GM19025 (cell line): ENCODE results near the gene ACBD4.

ENCODE experiments used
- ATAC-seq: cut with Tn5 transposase; IDR thresholded peaks from one replicate; pipeline ENCODE4 v1.9.1; 2021; ENCODE audit warnings: mild to moderate bottlenecking, low read depth, moderate library complexity; ENCODE audit not compliant: unreplicated experiment

The ACBD4 gene

DNA sequence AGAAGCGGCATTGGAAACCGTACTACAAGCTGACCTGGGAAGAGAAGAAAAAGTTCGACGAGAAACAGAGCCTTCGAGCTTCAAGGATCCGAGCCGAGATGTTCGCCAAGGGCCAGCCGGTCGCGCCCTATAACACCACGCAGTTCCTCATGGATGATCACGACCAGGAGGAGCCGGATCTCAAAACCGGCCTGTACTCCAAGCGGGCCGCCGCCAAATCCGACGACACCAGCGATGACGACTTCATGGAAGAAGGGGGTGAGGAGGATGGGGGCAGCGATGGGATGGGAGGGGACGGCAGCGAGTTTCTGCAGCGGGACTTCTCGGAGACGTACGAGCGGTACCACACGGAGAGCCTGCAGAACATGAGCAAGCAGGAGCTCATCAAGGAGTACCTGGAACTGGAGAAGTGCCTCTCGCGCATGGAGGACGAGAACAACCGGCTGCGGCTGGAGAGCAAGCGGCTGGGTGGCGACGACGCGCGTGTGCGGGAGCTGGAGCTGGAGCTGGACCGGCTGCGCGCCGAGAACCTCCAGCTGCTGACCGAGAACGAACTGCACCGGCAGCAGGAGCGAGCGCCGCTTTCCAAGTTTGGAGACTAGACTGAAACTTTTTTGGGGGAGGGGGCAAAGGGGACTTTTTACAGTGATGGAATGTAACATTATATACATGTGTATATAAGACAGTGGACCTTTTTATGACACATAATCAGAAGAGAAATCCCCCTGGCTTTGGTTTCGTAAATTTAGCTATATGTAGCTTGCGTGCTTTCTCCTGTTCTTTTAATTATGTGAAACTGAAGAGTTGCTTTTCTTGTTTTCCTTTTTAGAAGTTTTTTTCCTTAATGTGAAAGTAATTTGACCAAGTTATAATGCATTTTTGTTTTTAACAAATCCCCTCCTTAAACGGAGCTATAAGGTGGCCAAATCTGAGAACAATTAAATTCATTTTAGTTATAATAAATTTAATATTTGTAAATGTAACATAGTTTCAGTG, 14.5 kb downstream of the ACBD4 start:
- ATAC-seq, result no peak

DNA sequence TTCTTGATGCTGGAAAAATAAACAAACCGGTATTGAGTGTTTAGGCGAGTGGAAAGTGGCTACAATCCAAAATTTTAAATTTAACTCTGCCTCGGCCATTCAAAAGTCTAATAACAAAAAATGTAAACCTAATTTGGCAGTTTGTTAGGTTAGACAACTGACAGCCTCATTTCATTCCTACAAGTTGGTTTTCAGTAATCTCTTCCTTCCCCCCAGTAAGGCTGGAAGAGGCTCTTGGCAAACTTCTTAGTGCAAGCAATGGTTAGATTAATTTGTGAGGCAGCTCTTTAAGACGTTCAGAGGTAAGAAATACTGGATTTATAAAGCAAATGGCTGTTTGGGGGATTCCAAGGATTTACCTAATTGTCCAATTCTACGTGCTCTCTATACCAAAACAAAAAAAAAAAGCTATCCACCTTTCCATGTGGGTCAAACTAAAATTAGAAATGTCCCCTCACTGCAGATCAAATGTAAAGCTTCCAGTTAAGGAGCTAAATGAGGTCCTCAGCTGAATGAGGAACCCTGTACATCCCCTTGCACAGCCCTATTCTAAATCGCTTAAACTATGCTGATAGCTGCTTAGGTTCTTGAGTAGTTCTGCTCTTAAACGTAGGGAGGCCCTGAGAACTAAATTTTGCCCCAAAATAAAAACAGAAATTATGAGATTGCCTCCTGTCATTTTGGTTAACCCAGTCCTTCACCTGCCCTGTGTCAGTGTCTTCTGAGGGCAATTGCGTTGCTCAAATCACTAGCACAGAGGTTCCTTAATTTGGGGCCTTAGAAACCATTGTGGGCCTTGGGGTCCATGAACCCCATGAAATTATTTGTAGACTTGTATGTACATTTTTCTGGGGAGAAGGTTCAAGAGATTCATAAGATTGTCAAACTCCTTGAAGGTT, 15.7 kb downstream of the ACBD4 start:
- ATAC-seq, result no peak

DNA sequence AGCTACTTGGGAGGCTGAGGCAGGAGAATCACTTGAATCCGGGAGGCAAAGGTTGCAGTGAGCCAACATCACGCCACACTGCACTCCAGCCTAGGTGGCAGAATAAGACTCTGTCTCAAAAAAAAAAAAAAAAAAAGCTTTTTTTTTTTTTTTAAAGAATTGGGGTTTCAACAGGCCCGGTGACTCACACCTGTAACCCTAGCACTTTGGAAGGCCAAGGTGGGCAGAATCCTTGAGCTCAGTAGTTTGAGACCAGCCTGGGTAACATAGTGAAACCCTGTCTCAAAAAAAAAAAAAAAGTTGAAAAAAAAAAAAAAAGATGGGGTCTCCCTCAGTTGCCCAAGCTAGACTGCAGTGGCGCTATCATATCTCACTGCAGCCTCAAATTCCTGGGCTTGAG, 19.5 kb downstream of the ACBD4 start:
- no peak for ATAC-seq

DNA sequence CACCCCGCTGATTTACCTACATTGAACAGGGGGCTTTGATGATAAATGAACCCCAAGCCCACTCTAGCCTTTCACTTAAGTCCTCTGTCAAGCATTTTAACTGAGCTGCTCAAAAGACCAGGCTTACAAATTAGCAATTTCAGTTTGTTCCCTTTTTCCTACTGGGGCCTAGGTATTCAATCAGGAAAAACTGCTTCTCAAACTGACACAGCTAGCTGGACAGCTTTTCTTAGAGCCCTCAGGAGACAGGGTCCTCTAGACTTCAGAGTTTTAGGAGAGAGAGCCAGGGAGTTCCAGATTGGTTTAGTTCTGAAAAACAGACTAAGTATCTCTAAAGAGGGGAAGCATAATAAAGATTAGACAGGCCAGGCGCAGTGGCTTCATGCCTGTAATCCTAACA, 20.0 kb downstream of the ACBD4 start:
- no peak for ATAC-seq

DNA sequence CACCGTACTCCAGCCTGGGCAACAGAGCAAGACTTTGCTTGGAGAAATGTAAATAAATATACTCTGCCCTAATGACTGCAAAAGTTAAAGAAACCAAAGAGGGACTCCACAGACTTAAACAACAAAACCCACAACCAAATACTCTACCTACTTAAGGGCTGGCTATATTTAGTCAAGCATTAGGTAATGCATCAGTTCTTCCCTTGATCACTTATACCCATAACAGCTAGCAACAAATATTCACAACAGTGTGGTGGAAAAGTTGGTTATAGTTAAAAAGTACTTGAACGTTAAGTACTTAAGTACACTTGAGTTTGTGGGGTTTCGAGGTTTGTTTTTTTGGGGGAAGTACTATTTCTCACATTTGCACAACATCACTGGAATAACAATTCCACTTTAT, 20.8 kb downstream of the ACBD4 start:
- no peak for ATAC-seq

DNA sequence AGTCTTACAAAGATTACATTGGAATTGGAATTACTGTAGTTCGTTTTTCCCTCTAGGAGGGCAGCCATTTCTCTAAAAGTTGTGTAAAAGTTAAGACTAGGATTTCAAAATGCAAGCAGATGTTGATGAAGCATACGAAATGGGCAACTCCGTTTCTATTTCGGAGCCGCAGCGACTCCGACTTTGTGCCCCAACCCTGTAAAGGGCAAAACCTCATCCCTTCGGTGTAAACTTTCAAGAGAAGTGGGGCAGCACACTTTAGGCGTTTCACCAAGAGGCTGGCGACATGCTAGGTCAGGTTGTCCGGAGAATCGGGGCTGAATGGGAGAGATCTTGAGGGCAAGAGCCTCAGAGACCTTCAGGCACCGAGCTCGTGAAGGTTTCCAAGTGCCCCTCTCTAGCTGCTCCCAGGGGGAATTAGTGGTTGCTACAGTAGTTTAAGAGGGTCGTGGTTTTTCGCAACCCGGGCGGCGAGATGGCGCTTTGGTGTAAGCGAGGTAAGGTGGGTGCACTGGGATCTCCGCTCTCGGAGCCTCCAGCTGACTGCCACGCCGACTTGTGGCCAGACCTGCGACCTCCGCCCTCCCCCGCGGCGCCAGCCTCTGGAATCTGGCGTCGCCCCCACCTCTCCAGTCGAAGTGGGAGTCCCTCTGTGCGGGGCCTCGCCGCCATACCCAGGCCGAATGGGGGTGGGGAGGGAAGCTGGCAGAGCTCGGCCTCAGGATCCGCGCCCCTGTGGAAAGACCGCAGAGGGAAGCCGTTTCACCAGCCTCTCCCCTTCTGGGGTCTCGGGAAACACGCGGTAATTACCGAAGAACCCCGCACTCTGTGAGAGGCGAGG, 25.2 kb downstream of the ACBD4 start:
- ATAC-seq, result peak; percentile 3

DNA sequence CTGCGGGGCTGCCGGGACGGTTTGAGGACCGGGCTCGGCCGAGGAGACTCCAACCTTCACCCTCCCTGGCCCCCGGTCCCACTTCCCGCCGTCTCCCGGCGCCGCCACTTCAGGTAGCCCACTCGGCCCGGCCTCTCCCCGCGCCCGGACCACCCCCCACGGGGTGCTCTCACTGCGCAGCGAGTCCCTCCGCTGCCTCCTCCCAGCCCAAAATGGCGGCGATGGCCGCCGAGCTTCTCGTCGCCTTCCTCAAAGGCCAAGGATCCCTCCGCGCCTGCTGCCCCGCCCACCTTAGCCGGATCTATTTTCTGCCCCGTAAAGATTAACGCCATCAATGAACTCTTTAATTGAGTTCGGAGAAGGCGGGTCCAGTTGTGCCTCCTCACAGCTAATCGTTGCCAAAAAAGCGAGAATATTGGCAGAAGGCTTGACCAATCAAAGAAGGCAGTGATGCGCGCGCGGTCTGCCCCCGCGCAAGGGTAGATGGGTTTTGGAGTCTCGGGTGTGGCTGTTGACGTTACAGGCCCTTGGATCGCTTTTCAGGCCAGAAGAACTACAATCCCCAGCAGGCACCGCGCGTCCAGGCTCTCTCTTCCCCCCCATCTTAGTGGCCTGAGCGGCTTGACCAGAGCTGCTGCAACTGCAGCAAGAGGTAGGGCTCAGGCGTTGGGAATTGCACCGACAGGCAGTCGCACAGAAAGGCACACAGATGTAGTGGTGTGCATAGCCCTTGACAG, 26.0 kb downstream of the ACBD4 start, which contains the start of gene HEXIM2:
Gene HEXIM2 (plus strand): TSS at position 588 of the 737 bp plus-strand sequence. CDS start 919 bp downstream, outside the sequence.
- ATAC-seq, result peak; percentile 89

DNA sequence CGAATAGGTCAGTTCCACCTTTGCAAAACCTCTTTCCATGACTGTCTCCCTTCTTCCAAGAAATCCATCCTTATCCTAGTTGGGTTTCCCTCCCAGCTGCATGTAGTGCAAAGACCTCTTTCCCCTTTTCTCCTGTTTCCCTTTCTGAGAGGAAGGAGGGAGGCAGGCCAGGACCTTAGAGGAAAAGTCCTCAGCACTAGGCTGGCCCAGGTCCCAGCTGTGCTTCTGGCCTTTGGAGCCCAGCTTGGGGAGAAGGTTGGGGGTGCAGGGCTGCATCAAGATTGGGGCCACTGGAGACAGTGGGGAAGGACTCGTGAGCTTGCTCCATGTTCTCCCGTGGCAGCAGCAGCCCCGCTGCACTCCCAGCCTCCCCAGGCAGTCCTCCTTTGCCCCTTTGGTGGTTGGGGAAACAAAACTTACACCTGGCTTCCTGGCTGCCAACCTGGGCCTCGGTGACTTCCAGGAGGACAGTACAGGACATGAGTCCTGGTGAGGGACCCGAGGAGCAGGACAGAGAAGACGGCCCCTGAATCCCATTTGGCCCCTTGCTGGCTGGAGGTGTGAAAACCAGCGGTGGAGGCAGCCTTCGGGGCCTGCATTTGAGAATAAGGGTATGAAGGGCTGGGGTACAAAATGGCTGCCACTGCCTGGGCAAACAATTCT, 26.7 kb downstream of the ACBD4 start:
- no peak for ATAC-seq

DNA sequence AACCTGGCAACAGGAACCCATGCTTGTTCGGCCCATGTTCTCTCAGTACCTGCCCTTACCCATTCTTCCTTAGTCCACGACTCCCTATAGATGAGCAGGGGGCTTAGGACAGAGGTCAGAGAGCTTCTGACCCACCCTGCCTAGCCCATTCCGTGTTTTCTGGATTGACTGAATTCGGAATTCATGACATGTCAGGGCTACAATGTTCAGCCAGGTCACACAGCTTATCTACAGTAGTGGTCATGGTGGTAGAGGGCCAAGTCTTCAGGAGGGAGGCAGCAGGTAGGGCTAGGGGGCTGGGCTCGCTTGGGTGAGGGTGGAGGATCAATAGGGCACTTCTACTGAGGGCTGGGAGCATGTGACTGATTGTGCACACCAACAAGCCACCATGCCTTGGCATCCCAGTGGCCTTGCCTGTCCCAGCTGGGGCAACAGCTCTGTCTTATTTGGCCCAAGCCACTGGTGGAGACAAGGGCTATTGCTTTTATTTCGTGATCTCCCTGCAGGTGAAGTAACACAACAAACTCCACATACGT, 29.3 kb downstream of the ACBD4 start:
- no peak for ATAC-seq

DNA sequence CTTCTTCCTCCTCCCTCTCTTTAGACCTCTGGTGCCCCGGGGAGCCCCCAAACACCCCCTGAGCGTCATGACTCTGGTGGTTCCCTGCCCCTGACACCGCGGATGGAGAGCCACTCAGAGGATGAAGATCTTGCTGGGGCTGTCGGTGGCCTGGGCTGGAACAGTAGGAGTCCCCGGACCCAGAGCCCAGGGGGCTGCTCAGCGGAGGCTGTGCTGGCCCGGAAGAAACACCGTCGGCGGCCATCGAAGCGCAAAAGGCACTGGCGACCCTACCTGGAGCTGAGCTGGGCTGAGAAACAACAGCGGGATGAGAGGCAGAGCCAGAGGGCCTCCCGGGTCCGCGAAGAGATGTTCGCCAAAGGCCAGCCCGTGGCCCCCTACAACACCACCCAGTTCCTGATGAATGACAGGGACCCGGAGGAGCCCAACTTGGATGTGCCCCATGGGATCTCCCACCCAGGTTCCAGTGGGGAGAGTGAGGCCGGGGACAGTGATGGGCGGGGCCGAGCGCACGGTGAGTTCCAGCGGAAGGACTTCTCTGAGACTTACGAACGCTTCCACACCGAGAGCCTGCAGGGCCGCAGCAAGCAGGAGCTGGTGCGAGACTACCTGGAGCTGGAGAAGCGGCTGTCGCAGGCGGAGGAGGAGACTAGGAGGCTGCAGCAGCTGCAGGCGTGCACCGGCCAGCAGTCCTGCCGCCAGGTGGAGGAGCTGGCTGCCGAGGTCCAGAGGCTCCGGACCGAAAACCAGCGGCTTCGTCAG, 33.7 kb downstream of the ACBD4 start:
- no peak for ATAC-seq

DNA sequence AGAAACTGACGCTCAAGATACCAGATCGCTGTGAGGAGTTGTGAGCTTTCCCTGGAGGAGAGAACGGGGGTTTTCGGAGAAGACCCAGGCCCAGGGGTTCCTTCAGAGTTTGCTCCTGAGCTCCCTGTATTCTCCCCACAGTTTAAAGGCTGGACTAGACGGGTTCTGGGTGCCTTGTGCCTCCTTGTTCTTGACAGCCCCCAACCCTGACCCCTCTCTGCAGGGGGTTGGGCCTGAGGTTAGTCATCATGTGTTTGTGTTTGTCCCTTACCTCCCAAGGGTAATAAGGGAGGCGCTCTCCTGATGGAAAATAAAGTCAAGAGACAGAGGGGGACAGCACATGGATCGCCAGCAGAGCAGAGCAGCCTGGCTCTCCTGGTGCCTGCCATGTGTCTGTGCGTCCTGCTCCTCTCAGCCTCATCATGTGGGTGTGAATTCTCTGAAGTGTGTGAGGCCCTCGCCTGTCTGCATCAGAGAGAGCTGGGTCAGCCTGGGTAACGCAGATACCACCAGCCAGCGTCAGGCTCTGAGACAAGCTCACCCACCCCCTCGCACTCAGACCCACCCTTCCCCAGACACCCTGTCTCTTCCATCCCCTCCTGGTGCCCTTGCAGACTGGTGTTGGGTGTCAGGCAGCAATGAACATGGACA, 34.9 kb downstream of the ACBD4 start:
- no peak for ATAC-seq

DNA sequence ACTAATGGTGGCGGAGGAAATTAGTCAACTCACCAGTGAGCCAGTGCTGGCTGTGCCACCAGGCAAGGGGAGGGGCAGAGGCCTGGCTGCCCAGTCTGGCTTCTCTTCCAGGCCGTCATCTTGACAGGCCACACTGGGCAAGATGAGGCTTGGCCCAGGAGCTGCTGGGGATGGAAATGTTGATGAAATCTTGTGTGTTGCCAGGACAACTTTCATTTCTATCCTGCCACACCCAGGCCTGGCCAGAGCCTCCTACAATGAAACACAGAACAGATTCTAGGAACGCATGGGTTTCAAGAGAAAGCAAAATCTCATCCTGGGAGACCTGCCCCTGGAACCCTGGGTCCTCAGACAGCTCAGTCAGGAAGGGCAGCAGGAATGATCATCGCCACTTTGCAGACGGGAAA, 35.4 kb downstream of the ACBD4 start:
- no peak for ATAC-seq

DNA sequence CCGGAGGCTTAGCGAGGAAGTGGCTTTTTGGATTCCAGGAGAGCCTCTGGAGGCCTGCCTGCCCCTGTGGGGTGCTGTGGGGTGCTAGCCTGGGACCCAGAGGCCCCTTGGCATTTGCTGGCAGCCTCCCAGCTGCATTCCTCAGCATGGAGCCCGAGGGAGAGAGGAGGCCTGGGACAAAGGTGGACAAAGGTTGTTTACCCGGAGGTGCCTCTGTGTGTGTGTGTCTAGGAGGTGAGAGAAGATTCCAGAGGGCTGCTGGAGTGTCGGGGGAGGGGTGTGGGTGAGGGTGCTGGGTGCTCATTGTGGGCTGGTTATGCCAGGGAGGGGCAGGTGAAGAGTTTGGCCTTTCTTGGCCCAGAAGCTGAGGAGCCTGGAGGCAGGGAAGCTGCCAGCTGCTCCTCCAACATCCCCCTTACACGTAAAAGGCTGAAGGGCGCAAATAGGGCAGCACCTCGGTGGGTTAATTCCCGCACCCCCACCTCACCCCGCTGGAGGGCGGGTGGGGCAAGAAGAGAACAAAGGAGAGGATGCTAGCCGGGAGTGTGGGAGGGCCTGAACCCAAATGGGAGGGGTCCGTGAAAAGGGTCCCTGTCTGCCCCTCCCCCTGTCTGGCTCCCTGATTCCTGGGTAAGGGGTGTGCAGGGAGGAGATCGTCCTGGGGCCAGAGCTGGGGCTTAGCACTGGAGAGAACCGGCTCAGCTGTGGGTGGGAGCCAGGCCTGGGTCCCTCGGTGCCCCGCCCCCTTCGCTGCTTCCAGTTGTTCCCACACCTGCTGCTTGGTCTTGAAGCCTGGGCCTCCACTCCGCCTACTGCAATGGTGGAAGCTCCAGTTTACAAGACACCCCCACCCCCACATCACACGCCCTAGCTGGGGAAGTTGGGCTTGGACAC, 36.1 kb downstream of the ACBD4 start:
- ATAC-seq, result no peak

DNA sequence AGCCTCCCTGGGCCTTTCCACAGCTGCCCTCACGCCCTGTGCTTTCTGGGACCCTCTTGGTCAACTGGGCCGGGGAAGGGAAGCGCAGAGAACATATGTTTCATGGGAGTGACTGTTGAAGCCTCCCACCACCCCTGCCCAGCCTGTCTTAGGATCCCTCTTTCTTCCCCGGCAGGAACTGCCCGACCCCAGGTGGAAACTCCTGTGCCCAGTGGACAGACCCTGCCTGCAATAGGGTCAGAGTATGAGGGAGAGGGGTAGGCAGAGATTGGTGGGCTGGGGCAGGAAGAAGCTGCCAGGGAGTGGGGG, 36.7 kb downstream of the ACBD4 start:
- no peak for ATAC-seq

DNA sequence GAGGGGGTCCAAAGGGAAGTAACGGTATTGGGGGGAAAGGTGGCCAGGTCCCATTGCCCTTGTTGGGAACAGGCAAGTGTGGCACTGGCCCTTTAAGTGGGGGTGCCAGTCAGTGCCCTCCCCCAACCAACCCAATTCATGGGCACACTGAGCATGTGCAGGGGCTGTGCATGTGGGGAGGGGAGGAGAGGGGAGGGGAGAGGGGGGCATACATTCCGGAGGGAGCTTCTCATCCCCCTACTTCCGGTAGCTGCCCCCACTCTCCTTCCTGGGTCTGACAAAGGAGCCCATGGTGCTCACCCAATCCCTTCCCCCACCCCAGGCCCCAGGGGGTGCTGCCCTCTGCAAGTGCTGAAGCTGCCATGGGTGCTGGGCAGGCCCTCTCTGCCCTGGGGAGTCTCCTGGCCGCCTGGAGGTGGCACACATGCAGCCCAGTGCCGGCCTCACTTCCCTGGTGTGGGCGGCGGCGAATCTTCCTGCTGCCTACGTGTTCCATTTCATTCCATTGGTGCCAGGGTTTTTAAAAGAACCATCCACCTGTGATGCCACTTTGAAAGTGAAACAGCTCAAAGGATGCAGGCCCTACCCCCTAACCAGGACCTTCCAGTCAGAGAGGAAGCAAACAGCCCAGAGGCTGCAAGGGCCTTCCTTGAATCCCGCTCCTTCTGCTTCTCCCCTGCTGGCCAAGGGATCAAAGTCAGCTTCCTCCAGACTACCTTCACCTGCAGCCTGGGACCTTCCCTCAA, 37.2 kb downstream of the ACBD4 start:
- ATAC-seq, result no peak

DNA sequence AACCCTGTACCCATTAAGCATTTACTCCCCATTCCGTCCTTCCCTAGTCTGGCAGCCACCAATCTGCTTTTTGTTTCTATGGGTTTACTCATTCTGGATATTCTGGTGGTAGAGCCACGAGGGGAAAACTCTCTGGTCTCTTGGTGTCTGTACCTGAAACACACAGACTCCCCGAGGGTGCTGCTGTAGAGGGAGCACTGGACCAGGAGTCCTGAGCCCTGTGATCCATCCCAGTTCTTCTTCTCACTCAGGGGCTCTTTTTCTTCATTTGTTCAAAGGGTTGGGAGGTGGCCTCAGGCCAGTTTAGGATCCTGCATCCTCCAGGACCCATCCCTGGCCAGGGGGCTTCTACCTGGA, 40.2 kb downstream of the ACBD4 start:
- ATAC-seq, result no peak
